GM15510 (cell line): Measurements from ENCODE around the gene SLC9A7.

Experiments used
- POLR2A ChIP-seq: IDR thresholded peaks from 3 replicates; pipeline ENCODE4 v1.6.1; 2011; ENCODE audit warnings: borderline replicate concordance; ENCODE audit not compliant: insufficient read length; ENCODE audit errors: extremely low read depth

The SLC9A7 gene

DNA sequence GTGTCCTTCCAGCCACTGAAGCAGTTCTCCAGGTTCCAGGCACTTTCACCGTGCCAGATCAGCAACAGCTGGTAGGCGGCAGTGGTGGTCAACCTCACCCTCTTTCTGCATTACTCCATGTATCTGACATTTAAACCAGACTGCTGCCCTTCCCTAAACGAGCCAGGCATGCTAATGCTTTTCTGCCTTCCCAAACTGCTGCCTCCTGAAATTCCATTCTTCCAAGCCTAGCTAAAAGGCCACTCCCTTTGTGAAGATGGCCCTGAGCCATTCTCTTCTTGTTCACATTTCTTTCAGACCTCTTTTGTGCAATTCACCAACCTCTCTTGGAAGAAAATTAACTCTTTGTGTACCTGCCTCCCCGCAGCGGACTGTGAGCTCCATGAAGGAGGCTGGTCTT is 111.7 kb downstream of the SLC9A7 start:
- no peak for TF ChIP-seq POLR2A

- TF ChIP-seq POLR2A: no peak
These were observed 113.3 kb downstream of the SLC9A7 start for GRCh38 chrX:46645614-46646013.

- TF ChIP-seq POLR2A: no peak
These were observed 115.3 kb downstream of the SLC9A7 start for GRCh38 chrX:46643636-46644035.

DNA sequence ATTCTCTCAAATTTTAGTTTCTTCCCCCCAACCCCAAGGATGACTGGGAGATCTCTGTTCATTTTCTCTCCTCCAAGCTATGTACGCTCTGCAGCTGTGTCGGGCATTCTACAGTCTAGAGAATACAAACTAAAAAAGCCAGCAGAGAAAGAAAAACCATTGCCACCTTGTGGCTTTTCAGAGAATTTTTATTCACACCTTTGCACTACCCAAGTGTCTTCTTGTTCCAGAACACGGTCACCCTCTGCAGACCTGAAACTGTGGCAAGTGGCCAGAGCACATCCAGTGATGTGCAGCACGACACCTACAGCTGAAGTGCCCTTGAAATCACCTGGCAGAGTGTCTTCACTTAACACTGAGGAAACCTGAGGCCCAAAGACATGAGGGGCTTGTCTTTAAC is 116.8 kb downstream of the SLC9A7 start:
- no peak for TF ChIP-seq POLR2A

DNA sequence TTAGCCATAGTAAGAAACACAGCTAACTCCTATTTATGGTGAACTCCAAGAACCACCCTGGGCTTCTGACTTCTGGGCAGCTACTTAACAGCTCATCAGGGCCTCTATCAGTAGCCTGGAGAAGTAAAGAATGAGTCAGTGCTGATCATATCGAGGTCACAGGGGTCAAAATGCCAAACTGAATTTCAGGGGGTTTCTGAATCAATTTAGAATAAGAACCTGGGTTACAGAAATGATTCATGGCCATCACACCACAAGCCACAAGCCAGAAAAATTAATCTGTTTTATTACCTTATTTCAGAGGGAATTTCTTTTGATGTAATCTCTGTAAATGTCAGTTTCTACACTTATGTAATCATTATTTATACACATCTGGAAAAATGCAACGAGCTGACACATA is 121.0 kb downstream of the SLC9A7 start:
- TF ChIP-seq POLR2A: no peak

DNA sequence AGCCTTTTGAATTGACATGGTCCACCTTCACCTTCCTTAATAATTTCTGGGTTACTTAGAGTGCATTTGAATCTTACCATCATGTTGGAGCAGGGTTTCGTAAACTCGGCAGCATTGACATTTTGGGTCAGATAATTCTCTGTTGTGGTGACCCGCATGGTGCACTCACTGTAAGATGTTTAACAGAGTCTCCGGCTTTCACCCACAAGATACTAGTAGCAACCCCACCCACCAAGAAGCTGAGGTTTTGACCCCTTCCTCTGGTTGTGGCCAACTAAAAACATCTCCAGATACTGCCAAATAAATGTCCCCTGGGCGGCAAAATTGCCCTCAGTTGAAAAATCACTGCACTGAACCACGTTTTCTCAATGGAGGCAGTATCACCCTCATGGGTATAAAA is 122.7 kb downstream of the SLC9A7 start:
- TF ChIP-seq POLR2A: no peak

DNA sequence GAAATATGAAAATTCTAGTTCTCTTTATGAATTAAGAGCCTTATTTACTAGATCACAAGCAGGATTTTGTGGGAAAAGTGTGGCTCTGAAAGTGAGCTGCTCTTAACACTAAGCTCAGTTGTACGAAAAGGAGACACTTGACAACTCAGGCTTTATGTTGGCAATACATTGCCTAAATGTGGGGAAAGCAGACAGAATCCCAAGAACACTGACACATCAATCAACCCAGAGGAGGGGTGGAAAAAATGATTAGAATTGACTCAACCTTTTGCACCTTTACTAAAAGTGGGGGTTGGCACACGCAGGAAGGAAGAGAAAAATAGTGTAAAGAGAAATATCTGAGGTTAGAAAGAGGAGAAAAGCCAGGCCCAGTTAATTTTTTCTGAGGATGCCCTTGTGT is 123.7 kb downstream of the SLC9A7 start:
- no peak for TF ChIP-seq POLR2A

DNA sequence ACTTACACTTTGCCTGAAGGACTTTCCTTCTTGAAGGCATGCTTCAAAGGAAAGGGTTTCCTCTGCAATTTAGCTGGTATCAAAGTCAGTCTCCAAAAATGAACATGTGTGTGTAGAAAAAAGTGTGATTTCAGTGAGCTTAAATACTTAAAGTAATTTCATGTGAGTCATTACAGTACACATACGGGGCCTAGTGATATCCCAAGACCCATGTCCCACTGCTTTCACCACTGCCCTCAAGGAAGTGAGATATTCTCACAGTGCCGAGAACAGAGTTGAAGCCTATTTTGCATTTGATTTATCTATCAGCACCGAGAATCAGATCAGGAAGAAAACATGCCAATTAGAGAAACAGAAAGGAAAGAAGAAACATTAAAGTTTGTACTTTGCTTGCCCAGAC is 124.3 kb downstream of the SLC9A7 start:
- TF ChIP-seq POLR2A: no peak

DNA sequence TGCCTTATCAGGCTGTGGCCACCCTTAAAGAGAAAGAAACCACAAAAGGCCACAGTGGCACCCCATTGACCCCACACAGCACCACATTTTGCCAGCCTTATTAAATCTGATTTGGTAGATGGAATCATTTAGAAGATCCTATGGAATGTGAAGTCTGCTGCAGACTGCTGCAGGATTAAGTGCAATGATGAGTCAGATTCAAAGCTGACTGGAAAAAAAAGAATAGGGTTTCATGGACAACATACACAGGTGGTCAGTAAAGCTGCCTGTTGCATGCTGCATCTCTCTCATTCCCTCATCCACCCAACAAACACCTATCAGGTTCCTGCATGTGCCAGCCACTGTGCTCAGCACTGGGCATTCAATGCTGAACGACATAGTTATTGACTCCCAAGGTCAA is 128.8 kb downstream of the SLC9A7 start:
- no peak for TF ChIP-seq POLR2A

- TF ChIP-seq POLR2A: no peak
These were observed 130.2 kb downstream of the SLC9A7 start for GRCh38 chrX:46628460-46629371.

GRCh38 chrX:46627711-46628419 is 131.1 kb downstream of the SLC9A7 start:
- no peak for TF ChIP-seq POLR2A

- no peak for TF ChIP-seq POLR2A
These were observed 131.9 kb downstream of the SLC9A7 start for GRCh38 chrX:46627062-46627461.

DNA sequence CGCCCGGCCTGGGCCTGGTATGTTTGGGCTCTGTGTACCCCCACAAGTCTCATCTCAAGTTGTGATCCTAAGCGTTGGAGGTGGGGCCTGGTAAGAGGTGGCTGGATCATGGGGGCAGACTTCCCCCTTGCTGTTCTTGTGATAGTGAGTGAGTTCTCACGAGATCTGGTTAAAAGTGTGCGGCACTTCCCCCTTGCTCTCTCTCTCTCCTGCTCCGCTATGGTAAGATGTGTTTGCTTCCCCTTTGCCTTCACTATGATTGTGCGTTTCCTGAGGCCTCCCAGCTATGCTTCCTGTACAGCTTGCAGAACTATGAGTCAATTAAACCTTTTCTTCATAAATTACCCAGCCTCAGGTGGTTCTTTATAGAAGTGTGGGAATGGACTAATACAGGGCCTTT is 132.4 kb downstream of the SLC9A7 start:
- TF ChIP-seq POLR2A: no peak

DNA sequence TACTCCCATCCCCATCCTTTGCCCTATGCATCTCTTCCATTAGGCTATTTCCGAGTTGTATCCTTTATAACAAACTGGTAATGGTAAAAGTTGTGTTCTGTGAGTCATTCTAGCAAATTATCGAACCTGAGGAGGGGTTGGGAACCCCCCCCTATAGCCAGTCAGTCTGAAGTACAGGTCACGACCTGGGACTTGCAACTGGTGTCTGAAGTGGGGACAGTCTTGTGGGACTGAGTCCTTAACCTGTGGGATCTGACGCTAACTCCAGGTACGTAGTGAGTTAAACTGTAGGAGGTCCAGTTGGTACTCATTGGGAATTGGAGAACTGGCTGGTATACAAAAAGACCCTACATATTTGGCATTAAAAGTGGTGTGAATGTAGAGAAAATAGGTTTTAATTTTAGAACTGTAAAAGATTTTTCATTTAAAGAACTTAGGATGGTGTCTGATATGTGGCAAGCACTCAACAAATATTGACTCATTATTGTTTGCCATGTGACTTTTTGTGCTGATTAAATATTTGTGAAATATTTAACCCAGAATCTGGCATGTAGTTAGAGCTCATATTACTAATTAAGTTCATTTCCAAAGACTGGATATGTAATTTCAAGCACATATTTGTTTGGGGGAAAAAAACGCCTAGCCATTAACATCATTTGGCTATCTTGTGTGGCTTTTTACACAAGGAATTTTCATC is 134.7 kb downstream of the SLC9A7 start:
- TF ChIP-seq POLR2A: no peak

DNA sequence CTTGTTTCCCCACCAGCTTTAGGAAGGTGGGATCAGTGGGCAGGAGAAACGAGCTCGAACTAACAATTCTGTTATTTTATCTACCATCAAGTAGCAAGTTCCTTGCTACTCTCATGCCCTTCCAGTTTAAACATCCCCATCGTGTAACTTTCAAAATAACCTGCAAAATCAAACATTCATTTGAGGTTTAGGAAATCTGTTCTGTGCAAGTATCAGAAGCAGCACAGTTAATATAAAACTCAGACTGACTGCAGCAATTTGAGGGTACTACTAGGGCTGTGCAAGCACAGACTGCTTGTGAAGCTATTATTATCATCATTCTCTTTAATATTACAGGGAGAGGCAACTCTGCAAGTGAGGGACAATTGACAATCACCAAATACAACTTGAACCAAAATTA is 137.3 kb downstream of the SLC9A7 start:
- TF ChIP-seq POLR2A: no peak

GRCh38 chrX:46620505-46620904 is 138.4 kb downstream of the SLC9A7 start:
- no peak for TF ChIP-seq POLR2A

GRCh38 chrX:46618947-46619346 is 140.0 kb downstream of the SLC9A7 start:
- TF ChIP-seq POLR2A: no peak
